Ishikawa (cell line): ENCODE results near the gene OXSR1.

Source experiments
- CEBPB ChIP-seq: IDR thresholded peaks from 2 replicates; pipeline ENCODE4 v1.6.1; 2012
- CREB1 ChIP-seq: IDR thresholded peaks from 2 replicates; pipeline ENCODE4 v1.6.1; 2012; ENCODE audit warnings: low read depth
- EGR1 ChIP-seq: IDR thresholded peaks from 2 replicates; pipeline ENCODE4 v1.6.1; 2012
- EP300 ChIP-seq: IDR thresholded peaks from 2 replicates; pipeline ENCODE4 v1.6.1; 2012; ENCODE audit warnings: borderline replicate concordance
- FOXM1 ChIP-seq: IDR thresholded peaks from 2 replicates; pipeline ENCODE4 v1.6.1; 2012; ENCODE audit warnings: low read depth, borderline replicate concordance
- MAX ChIP-seq: IDR thresholded peaks from 2 replicates; pipeline ENCODE4 v1.6.1; 2012
- NFIC ChIP-seq: IDR thresholded peaks from 2 replicates; pipeline ENCODE4 v1.6.1; 2012
- RAD21 ChIP-seq: IDR thresholded peaks from 2 replicates; pipeline ENCODE4 v1.6.1; 2012; ENCODE audit warnings: low read depth
- REST ChIP-seq: IDR thresholded peaks from 2 replicates; pipeline ENCODE4 v1.6.1; 2012; ENCODE audit warnings: low read depth, mild to moderate bottlenecking
- TAF1 ChIP-seq: IDR thresholded peaks from 2 replicates; pipeline ENCODE4 v1.6.1; 2012; ENCODE audit warnings: low read depth, mild to moderate bottlenecking
- TCF12 ChIP-seq: IDR thresholded peaks from 2 replicates; pipeline ENCODE4 v1.6.1; 2012; ENCODE audit warnings: low read depth
- TEAD4 ChIP-seq: IDR thresholded peaks from 2 replicates; pipeline ENCODE4 v1.6.1; 2012
- YY1 ChIP-seq: IDR thresholded peaks from 2 replicates; pipeline ENCODE4 v1.6.1; 2012; ENCODE audit warnings: low read depth
- ZBTB7A ChIP-seq: IDR thresholded peaks from 2 replicates; pipeline ENCODE4 v1.6.1; 2012; ENCODE audit warnings: low read depth
- TF ChIP-seq, protein P1 (sequence below): IDR thresholded peaks from 2 replicates; pipeline ENCODE4 v1.6.1; 2012

Gene OXSR1

GRCh38 chr3:38129058-38129457 is 36.3 kb upstream of the OXSR1 start:
- no peak for TF ChIP-seq MAX
- TF ChIP-seq FOXM1 = no peak
- no peak for TF ChIP-seq EGR1
- TF ChIP-seq NFIC = no peak
- no peak for TF ChIP-seq TAF1

- no peak for TF ChIP-seq REST
- no peak for TF ChIP-seq TEAD4
- no peak for TF ChIP-seq YY1
- no peak for TF ChIP-seq EGR1
- no peak for TF ChIP-seq MAX
- TF ChIP-seq RAD21 = no peak
- TF ChIP-seq TAF1 = no peak
- no peak for TF ChIP-seq ZBTB7A
- TF ChIP-seq FOXM1 = no peak
- TF ChIP-seq, protein P1, sequence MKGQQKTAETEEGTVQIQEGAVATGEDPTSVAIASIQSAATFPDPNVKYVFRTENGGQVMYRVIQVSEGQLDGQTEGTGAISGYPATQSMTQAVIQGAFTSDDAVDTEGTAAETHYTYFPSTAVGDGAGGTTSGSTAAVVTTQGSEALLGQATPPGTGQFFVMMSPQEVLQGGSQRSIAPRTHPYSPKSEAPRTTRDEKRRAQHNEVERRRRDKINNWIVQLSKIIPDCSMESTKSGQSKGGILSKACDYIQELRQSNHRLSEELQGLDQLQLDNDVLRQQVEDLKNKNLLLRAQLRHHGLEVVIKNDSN = no peak
- no peak for TF ChIP-seq TCF12
These were observed 34.7 kb upstream of the OXSR1 start for GRCh38 chr3:38130631-38131065.

DNA sequence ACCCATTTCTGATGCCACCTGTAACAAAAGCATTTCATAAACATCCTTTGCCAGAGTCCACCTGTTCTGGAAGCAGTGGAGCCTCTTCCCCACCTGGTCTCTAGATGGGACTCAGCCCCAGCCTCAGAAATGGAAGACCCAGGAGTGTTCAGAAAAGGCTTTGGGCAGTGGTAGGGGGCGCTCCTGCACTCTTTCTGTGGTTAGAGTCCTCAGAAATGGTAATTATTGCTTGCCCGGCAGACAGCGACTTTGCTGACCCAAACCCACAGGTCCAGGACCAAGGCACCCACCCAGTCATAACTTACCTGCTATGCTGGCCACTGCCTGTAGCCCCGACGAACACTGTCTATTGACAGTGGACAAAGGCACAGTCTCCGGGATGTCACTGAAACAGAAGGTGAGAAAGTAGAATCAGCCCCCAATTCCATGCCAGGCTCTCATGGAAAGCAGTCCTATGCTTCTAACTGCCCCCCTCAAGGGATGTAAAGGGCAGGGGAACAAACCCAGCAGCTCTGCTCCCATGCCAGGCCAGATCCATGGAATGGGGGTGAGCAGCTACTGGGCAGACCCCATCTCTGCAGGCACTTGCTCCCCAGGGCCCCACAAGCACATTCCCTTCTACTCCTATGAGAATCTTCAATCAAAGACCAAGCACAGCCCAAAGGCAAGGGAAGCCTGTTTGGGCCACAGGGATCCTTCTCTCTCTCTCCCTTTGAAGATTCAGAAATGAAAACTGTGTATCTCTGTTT is 33.5 kb upstream of the OXSR1 start:
- TF ChIP-seq CREB1 (no peak), TCF12 (no peak), RAD21 (peak; percentile 67)

- TF ChIP-seq RAD21 (no peak), YY1 (no peak), FOXM1 (no peak), TAF1 (no peak), EP300 (no peak), ZBTB7A (no peak), MAX (no peak)
These were observed 32.2 kb upstream of the OXSR1 start for GRCh38 chr3:38133209-38133556.

DNA sequence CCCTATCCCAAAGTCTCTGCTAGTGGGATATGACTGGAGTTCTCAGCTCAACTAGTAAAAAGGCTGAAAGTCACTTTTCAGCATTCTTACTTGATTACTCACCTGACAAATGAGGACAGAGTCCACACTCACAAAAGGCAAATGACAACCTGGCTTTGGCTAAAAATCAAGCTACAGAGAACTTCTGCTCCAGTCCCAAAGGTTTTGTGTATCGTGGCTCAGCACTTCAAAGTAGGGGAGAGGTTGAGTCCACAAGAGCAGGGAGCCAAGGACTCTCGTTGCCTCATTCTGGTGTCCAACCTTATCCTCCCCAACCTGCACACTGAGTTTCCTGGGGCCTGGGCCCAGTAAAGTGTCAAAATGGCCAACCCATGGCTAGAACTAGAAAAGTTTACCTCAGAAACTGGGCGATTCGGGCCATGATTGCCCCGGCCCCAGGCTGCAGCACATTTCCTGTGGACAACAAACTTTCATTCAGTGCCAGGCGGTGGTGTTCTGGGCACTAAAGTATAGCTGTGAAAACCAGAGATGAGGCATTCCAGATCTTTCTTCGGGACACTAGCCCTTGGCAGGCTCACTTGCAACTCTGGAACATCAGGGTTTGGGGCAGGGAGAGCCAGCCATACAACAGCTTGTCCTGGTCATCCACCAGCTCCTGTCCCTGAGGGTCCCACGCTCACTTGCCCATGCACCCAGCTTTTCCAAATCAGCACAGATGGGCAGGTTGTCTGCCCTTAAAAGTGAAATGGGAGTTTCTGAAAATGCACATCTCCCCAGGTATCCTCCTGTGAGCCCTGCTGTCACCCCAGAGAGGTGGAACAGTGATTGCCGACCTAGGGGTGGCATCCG is 31.6 kb upstream of the OXSR1 start:
- TF ChIP-seq TAF1 = no peak
- peak; percentile 58 for TF ChIP-seq TEAD4
- TF ChIP-seq YY1 = no peak
- TF ChIP-seq CEBPB = no peak

- TF ChIP-seq ZBTB7A = 0 out of 2 replicates have a peak, but pooled peaks have one; percentile 22
- no peak for TF ChIP-seq TEAD4
These were observed 29.0 kb upstream of the OXSR1 start for GRCh38 chr3:38136393-38136776.

- TF ChIP-seq FOXM1 = peak; percentile 37; the same call in 1 of the 2 replicates
- TF ChIP-seq, protein P1 = no peak; the same call in 1 of the 2 replicates
- TF ChIP-seq TEAD4 = peak; percentile 3; the same call in 1 of the 2 replicates
- TF ChIP-seq CREB1 = peak; percentile 44; the same call in 1 of the 2 replicates
- no peak for TF ChIP-seq MAX
- TF ChIP-seq TCF12 = no peak; the same call in 1 of the 2 replicates
- TF ChIP-seq ZBTB7A = 0 out of 2 replicates have a peak, but pooled peaks have one; percentile 12
- 0 out of 2 replicates have a peak, but pooled peaks have one; percentile 34 for TF ChIP-seq YY1
- TF ChIP-seq TAF1 = peak; percentile 75; the same call in 1 of the 2 replicates
- no peak for TF ChIP-seq RAD21
- TF ChIP-seq CEBPB = no peak
- no peak for TF ChIP-seq REST
- TF ChIP-seq NFIC = no peak; the same call in 1 of the 2 replicates
- TF ChIP-seq EGR1 = no peak
- TF ChIP-seq EP300 = peak; percentile 5; the same call in 1 of the 2 replicates
These were observed 28.3 kb upstream of the OXSR1 start, which contains the start of gene ACAA1 for GRCh38 chr3:38136777-38137614. Gene ACAA1, minus strand, starts transcription at chr3:38137127. Its CDS starts 92 bp downstream, at chr3:38137035.
